Body of pancreas (tissue), 4 donors: Measurements from ENCODE around the gene PKMYT1. TPM values are rescaled to one million over a fixed set of nuclear protein-coding genes. Genes with fewer than 3 reads are reported as not detected.
A peak's percentile ranks its signal among the peaks of the same experiment; 100 is the strongest.

Source experiments
- ATAC-seq: fragments of 150-250 bp; one replicate; pipeline ENCODE4 v1.9.1; 2016
- DNase-seq, 4 donors: peaks; one replicate each; pipeline ENCODE4 v3.0.0-alpha.2; 2019
- H3K27ac ChIP-seq, 4 donors: fragments of 200-600 bp; sonication (generic); 1 replicate in 3 of 4; 2 replicates in 1 of 4; pipeline versions ENCODE4 v1.5.1 to v1.6.1; 2016 to 2019; ENCODE audit warnings: mild to moderate bottlenecking in 1 of 4, mixed read lengths in 1 of 4, moderate library complexity in 1 of 4
- H3K27me3 ChIP-seq, 2 donors: fragments of 200-600 bp; sonication (generic); one replicate each; pipeline ENCODE4 v1.6.0; 2016; ENCODE audit warnings: mild to moderate bottlenecking in 1 of 2
- H3K36me3 ChIP-seq, 2 donors: fragments of 200-600 bp; sonication (generic); replicated peaks in 1 of 2; 2 replicates each; pipeline ENCODE4 v1.5.1; 2016; ENCODE audit warnings: low read depth in 2 of 2; ENCODE audit not compliant: insufficient read depth in 1 of 2
- H3K4me1 ChIP-seq: fragments of 200-600 bp; sonication (generic); one replicate; pipeline ENCODE4 v1.6.0; 2016
- H3K4me3 ChIP-seq, 2 donors: fragments of 200-600 bp; sonication (generic); 1 replicate in 1 of 2; 2 replicates in 1 of 2; pipeline ENCODE4 v1.5.1; 2016 to 2019
- H3K9me3 ChIP-seq, 3 donors: fragments of 200-600 bp; sonication (generic); 1 replicate in 2 of 3; 2 replicates in 1 of 3; pipeline ENCODE4 v1.5.1; 2016
- POLR2A ChIP-seq, 3 donors: fragments of 450-650 bp; IDR thresholded peaks; one replicate each; pipeline ENCODE4 v1.6.1; 2016; ENCODE audit warnings: antibody characterized with exemption in 3 of 3, mild to moderate bottlenecking in 2 of 3
- WGBS, 2 donors: methylation state at CpG; one replicate each; pipeline ENCODE4 v1.1.5; 2017; 5-methylcytosine and 5-hydroxymethylcytosine counted together
- intact Hi-C: fragments of 100-400 bp; cut with DNase I; formaldehyde crosslinking; loops from one replicate; pipeline ENCODE4 v1.15.1; 2023
- total RNA-seq, 2 donors: library from RNA; depleted of rRNA; stranded (reverse); fragments of >200 nt; gene quantifications; one replicate each; pipeline ENCODE4 v1.1.0, GENCODE V29; 2016
- TF ChIP-seq, protein P1 (sequence below), 7 experiments: fragments of 450-650 bp in 4 of 7; fragments of 200-600 bp in 3 of 7; sonication (generic) in 3 of 7; IDR thresholded peaks; one replicate each; pipeline ENCODE4 v1.5.1; 2016 to 2019; ENCODE audit warnings: antibody characterized with exemption in 7 of 7

Gene PKMYT1
- total RNA-seq, 2 donors from 2014 or later: 0.26 TPM; not detected in 1

DNA sequence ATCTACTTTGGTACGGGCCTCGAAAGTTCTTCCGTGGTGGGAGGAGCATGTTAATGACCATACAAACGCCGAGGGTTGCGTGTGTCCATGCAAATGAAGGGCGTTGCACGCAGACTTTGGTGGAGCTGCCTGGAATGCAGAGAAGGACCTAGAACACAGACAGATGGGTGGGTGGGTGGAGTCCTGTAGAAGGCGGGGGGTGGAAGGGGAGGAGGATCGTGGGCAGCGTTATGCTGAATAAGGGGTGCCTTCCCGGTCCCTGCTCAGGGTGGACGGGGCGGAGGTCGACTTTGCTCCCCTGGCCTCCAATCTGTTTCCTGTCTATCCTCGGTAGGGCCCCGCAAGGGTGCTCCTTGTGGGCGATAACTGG lies 11.9 kb downstream of the PKMYT1 start:
- H3K36me3 ChIP-seq: no peaks in the 10 kb centered on the region
- H3K27me3 ChIP-seq: peaks cover 4 to 42% of the 10 kb centered on the region in 2 donors
- no peak overlapping the region for H3K4me3 ChIP-seq
- no peak overlapping the region for H3K27ac ChIP-seq
- DNase-seq (no peak), ATAC-seq (no peak)
- TF ChIP-seq, protein P1, sequence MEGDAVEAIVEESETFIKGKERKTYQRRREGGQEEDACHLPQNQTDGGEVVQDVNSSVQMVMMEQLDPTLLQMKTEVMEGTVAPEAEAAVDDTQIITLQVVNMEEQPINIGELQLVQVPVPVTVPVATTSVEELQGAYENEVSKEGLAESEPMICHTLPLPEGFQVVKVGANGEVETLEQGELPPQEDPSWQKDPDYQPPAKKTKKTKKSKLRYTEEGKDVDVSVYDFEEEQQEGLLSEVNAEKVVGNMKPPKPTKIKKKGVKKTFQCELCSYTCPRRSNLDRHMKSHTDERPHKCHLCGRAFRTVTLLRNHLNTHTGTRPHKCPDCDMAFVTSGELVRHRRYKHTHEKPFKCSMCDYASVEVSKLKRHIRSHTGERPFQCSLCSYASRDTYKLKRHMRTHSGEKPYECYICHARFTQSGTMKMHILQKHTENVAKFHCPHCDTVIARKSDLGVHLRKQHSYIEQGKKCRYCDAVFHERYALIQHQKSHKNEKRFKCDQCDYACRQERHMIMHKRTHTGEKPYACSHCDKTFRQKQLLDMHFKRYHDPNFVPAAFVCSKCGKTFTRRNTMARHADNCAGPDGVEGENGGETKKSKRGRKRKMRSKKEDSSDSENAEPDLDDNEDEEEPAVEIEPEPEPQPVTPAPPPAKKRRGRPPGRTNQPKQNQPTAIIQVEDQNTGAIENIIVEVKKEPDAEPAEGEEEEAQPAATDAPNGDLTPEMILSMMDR (IDR thresholded peaks at IDR 0.05): no peak
- no peak for TF ChIP-seq POLR2A (IDR thresholded peaks at IDR 0.05)
- intact Hi-C loops: no loop called here
- H3K4me1 ChIP-seq: peaks cover 63% of the 10 kb centered on the region
- H3K9me3 ChIP-seq: no peaks in the 10 kb centered on the region
- 18 to 19% methylated on average over 15 to 18 of the region's 18 CpGs for WGBS, 2 donors

DNA sequence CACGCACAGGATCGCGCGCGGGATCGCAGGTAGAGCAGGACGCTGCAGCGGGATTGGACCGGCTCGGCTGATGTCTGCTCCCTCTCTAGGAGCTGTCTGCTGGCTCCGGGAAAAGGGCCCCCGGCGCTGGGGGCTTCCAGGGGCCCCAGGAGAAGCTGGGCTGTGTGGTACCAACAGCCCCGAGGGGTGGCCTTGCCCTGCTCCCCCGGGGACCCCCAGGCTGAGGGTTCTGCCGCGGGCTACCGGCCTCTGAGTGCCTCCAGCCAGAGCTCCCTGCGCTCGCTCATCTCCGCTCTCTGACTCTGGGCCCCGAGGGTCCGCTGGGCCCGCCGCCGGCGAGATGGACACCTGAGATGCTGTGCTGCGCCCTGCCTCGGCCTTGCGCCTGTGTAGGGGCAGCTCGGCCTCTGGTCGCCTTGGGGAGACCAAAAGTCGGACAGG lies 12.5 kb downstream of the PKMYT1 start:
- H3K9me3 ChIP-seq: no peaks in the 10 kb centered on the region
- H3K27me3 ChIP-seq: peaks cover 4 to 49% of the 10 kb centered on the region in 2 donors
- ATAC-seq: no peak
- intact Hi-C loops: no loop called here
- DNase-seq: no peak
- TF ChIP-seq, protein P1 (IDR thresholded peaks at IDR 0.05): no peak
- no peak for TF ChIP-seq POLR2A (IDR thresholded peaks at IDR 0.05)
- peaks cover 69% of the 10 kb centered on the region for H3K4me1 ChIP-seq
- H3K36me3 ChIP-seq: no peaks in the 10 kb centered on the region
- WGBS, 2 donors: 48 to 50% methylated on average over 5 to 33 of the region's 33 CpGs
- H3K27ac ChIP-seq: no peak overlapping the region
- H3K4me3 ChIP-seq: no peak overlapping the region

DNA sequence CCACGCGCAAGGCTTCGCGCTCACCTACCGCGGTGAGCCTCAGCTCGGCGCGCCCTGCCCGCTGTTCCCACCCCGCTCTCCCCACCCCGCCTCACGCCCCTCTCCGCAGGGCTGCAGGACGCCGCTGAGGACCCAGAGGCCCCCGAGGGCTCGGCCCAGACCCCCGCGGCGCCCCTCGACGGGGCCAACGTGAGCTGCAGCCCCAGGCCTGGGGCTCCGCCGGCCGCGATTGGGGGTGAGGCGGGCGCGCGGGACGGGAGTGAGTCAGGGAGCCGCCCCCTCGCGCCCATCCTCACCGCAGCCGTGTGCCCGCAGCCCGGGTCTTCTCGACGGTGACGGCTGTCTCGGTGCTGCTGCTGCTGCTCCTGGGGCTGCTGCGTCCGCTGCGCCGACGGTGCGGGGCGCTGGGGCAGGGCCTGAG lies 13.0 kb downstream of the PKMYT1 start:
- no peak for TF ChIP-seq POLR2A (IDR thresholded peaks at IDR 0.05)
- TF ChIP-seq, protein P1 (IDR thresholded peaks at IDR 0.05): no peak
- Histone ChIP-seq H3K9me3 (no peaks in the 10 kb centered on the region), H3K4me3 (no peak overlapping the region), H3K4me1 (peaks cover 69% of the 10 kb centered on the region), H3K27me3 (peaks cover 4 to 50% of the 10 kb centered on the region in 2 donors), H3K36me3 (no peaks in the 10 kb centered on the region), H3K27ac (no peak overlapping the region)
- ATAC-seq (no peak), DNase-seq (no peak)
- 8% methylated on average over 33 of the region's 51 CpGs; no CpG with 5 or more reads in 1 of the 2 donors for WGBS, 2 donors
- intact Hi-C loops: no loop called here

DNA sequence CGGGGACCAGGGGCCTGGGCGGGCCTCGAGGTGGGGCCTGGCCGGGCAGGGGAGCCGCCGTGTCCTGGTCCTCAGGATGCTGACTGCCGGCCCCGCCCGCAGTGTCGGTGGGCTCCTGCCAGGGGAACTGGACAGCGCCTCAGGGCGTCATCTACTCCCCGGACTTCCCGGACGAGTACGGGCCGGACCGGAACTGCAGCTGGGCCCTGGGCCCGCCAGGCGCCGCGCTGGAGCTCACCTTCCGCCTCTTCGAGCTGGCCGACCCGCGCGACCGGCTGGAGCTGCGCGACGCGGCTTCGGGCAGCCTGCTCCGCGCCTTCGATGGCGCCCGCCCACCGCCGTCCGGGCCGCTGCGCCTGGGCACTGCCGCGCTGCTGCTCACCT lies 13.4 kb downstream of the PKMYT1 start:
- Histone ChIP-seq H3K4me1 (peaks cover 69% of the 10 kb centered on the region), H3K27ac (no peak overlapping the region), H3K4me3 (no peak overlapping the region), H3K36me3 (no peaks in the 10 kb centered on the region), H3K9me3 (no peaks in the 10 kb centered on the region), H3K27me3 (peaks cover 4 to 50% of the 10 kb centered on the region in 2 donors)
- ATAC-seq (no peak), DNase-seq (peak; percentile 41 to 64 (median 56))
- intact Hi-C loops: no loop called here
- no peak for TF ChIP-seq POLR2A (IDR thresholded peaks at IDR 0.05)
- TF ChIP-seq, protein P1 (IDR thresholded peaks at IDR 0.05): peak in 1 of 7 experiments; percentile 31
- 0% methylated on average over 16 to 42 of the region's 46 CpGs for WGBS, 2 donors

DNA sequence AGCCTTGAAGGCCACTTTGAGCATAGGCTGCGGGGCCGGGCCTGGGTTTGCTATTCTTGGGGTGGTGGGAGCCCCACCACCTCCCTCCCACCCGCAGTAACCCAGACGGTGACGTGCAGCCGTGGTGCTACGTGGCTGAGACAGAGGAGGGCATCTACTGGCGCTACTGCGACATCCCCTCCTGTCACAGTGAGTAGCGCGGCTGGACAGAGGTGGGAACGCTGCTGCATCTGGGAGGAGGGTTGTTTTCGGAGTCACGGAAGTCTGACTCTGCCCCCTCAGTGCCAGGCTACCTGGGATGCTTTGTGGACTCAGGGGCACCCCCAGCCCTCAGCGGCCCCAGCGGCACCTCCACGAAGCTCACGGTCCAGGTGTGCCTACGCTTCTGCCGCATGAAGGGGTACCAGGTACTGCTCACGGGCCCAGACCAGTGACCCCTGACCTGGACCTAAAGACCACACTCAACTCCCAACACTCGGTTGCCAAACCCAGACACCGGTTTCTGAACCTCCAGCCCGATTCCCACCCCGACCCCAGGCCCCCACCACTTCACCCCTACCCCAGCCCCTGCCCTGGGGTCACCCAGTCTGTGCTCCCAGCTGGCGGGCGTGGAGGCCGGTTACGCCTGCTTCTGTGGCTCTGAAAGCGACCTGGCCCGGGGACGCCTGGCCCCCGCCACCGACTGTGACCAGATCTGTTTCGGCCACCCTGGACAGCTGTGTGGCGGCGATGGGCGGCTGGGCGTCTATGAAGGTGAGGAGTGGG lies 14.0 kb downstream of the PKMYT1 start:
- Histone ChIP-seq H3K4me3 (no peak overlapping the region), H3K27ac (no peak overlapping the region), H3K9me3 (no peaks in the 10 kb centered on the region), H3K36me3 (no peaks in the 10 kb centered on the region), H3K27me3 (peaks cover 4 to 50% of the 10 kb centered on the region in 2 donors), H3K4me1 (peaks cover 68% of the 10 kb centered on the region)
- no peak for ATAC-seq
- intact Hi-C loops: no loop called here
- WGBS, 2 donors: 31 to 44% methylated on average over 19 to 39 of the region's 39 CpGs
- TF ChIP-seq, protein P1 (IDR thresholded peaks at IDR 0.05): no peak
- no peak for TF ChIP-seq POLR2A (IDR thresholded peaks at IDR 0.05)
- no peak for DNase-seq
